H9 (cell line): ENCODE data around the gene PIEZO2. TPM values are rescaled to one million over a fixed set of nuclear protein-coding genes. Genes with fewer than 3 reads are reported as not detected.

Experiments used
- DNase-seq: peaks from one replicate; pipeline ENCODE4 v3.0.0-alpha.2; 2017
- H2AFZ ChIP-seq: one replicate; pipeline ENCODE4 v1.6.1; 2013; ENCODE audit warnings: mild to moderate bottlenecking, low read length, control low read depth, moderate library complexity
- H2AK5ac ChIP-seq: 2 replicates; pipeline ENCODE4 v1.6.1; 2013; ENCODE audit warnings: low read length, control low read depth, mixed read lengths; ENCODE audit not compliant: insufficient read length
- H2BK120ac ChIP-seq: one replicate; pipeline ENCODE4 v1.6.1; 2013; ENCODE audit warnings: low read depth, mild to moderate bottlenecking, low read length, control low read depth, inconsistent platforms; ENCODE audit not compliant: poor library complexity, severe bottlenecking
- H2BK12ac ChIP-seq: 2 replicates; pipeline ENCODE4 v1.6.1; 2013; ENCODE audit warnings: low read length, control low read depth, mixed read lengths, low read depth; ENCODE audit not compliant: insufficient read length
- H2BK15ac ChIP-seq: 2 replicates; pipeline ENCODE4 v1.6.1; 2013; ENCODE audit warnings: low read depth, low read length, control low read depth
- H2BK20ac ChIP-seq: one replicate; pipeline ENCODE4 v1.6.1; 2013; ENCODE audit warnings: low read depth, mild to moderate bottlenecking, low read length, control low read depth, inconsistent platforms; ENCODE audit not compliant: poor library complexity, severe bottlenecking
- H2BK5ac ChIP-seq: 2 replicates; pipeline ENCODE4 v1.6.1; 2013; ENCODE audit warnings: low read length, control low read depth, mixed read lengths; ENCODE audit not compliant: insufficient read length
- H3K14ac ChIP-seq: 2 replicates; pipeline ENCODE4 v1.6.1; 2013; ENCODE audit warnings: low read length, control low read depth; ENCODE audit not compliant: insufficient read depth
- H3K18ac ChIP-seq: 2 replicates; pipeline ENCODE4 v1.6.1; 2013; ENCODE audit warnings: low read depth, mild to moderate bottlenecking, mixed read lengths, low read length, control low read depth; ENCODE audit not compliant: insufficient read length
- H3K23ac ChIP-seq: 2 replicates; pipeline ENCODE4 v1.6.1; 2013; ENCODE audit warnings: low read length, control low read depth, mixed read lengths, low read depth; ENCODE audit not compliant: insufficient read length
- H3K23me2 ChIP-seq: 2 replicates; pipeline ENCODE4 v1.6.1; 2013; ENCODE audit warnings: low read depth, mild to moderate bottlenecking, mixed read lengths, low read length, control low read depth; ENCODE audit not compliant: insufficient read length, poor library complexity, severe bottlenecking
- H3K27ac ChIP-seq: 2 replicates; pipeline ENCODE4 v1.5.1; 2013; ENCODE audit warnings: low read length, control low read depth, mixed read lengths, low read depth; ENCODE audit not compliant: insufficient read length
- H3K27me3 ChIP-seq: 2 replicates; pipeline ENCODE4 v1.6.1; 2013; ENCODE audit warnings: low read length, control low read depth, inconsistent platforms; ENCODE audit not compliant: insufficient read depth
- H3K4ac ChIP-seq: 2 replicates; pipeline ENCODE4 v1.6.1; 2013; ENCODE audit warnings: low read depth, mild to moderate bottlenecking, control low read depth, inconsistent platforms, low read length, moderate library complexity
- H3K4me1 ChIP-seq: 2 replicates; pipeline ENCODE4 v1.6.1; 2013; ENCODE audit warnings: low read length, control low read depth, inconsistent platforms; ENCODE audit not compliant: insufficient read depth
- H3K4me2 ChIP-seq: 2 replicates; pipeline ENCODE4 v1.6.1; 2013; ENCODE audit warnings: low read length, control low read depth, mixed read lengths; ENCODE audit not compliant: insufficient read length, insufficient read depth
- H3K56ac ChIP-seq: 2 replicates; pipeline ENCODE4 v1.6.1; 2013; ENCODE audit warnings: low read depth, mild to moderate bottlenecking, mixed read lengths, low read length, control low read depth; ENCODE audit not compliant: insufficient read length
- H3K79me1 ChIP-seq: 2 replicates; pipeline ENCODE4 v1.6.1; 2013; ENCODE audit warnings: low read depth, mild to moderate bottlenecking, moderate library complexity, low read length, control low read depth, inconsistent platforms; ENCODE audit not compliant: insufficient read depth, poor library complexity, severe bottlenecking
- H3K79me2 ChIP-seq: 2 replicates; pipeline ENCODE4 v1.6.1; 2013; ENCODE audit warnings: low read length, control low read depth, inconsistent platforms; ENCODE audit not compliant: insufficient read depth
- H3K9ac ChIP-seq: 2 replicates; pipeline ENCODE4 v1.6.1; 2013; ENCODE audit warnings: low read length, control low read depth, mixed read lengths; ENCODE audit not compliant: insufficient read length; ENCODE audit errors: extremely low read depth
- H3K9me3 ChIP-seq: one replicate; pipeline ENCODE4 v1.6.1; 2013; ENCODE audit warnings: low read depth, low read length, inconsistent platforms; ENCODE audit not compliant: control insufficient read depth
- H3T11ph ChIP-seq: one replicate; pipeline ENCODE4 v1.6.1; 2013; ENCODE audit warnings: mild to moderate bottlenecking, low read length, control low read depth, inconsistent platforms
- H4K20me1 ChIP-seq: one replicate; pipeline ENCODE4 v1.6.1; 2013; ENCODE audit not compliant: control insufficient read depth, insufficient read length, insufficient read depth
- H4K5ac ChIP-seq: 2 replicates; pipeline ENCODE4 v1.6.1; 2013; ENCODE audit warnings: low read depth, mild to moderate bottlenecking, mixed read lengths, low read length, control low read depth; ENCODE audit not compliant: insufficient read length
- H4K8ac ChIP-seq: replicated peaks from 2 replicates; pipeline ENCODE4 v1.6.1; 2013; ENCODE audit warnings: low read length, control low read depth, mixed read lengths, low read depth; ENCODE audit not compliant: insufficient read length
- H4K91ac ChIP-seq: 2 replicates; pipeline ENCODE4 v1.6.1; 2013; ENCODE audit warnings: low read depth, mild to moderate bottlenecking, moderate library complexity, mixed read lengths, low read length, control low read depth; ENCODE audit not compliant: insufficient read length
- H3K27ac Mint-ChIP-seq, 3 experiments: 2 replicates in 2 of 3; 3 replicates in 1 of 3; pipeline ENCODE4 v1.8.0; 2020 to 2021; ENCODE audit warnings: mixed read lengths in 3 of 3, mild to moderate bottlenecking in 1 of 3, moderate library complexity in 1 of 3
- H3K27me3 Mint-ChIP-seq: 2 replicates; pipeline ENCODE4 v1.8.0; 2021; ENCODE audit warnings: low read depth, mild to moderate bottlenecking, moderate library complexity, mixed read lengths
- H3K36me3 Mint-ChIP-seq, 3 experiments: 2 replicates in 2 of 3; 3 replicates in 1 of 3; pipeline ENCODE4 v1.8.0; 2020 to 2021; ENCODE audit warnings: low read depth in 3 of 3, mixed read lengths in 3 of 3; ENCODE audit not compliant: insufficient read depth in 1 of 3
- H3K4me1 Mint-ChIP-seq, 2 experiments: 2 replicates each; pipeline ENCODE4 v1.8.0; 2020; ENCODE audit warnings: mixed read lengths in 2 of 2
- H3K4me3 Mint-ChIP-seq, 2 experiments: 2 replicates in 1 of 2; 3 replicates in 1 of 2; pipeline ENCODE4 v1.8.0; 2020 to 2021; ENCODE audit warnings: mild to moderate bottlenecking in 2 of 2, mixed read lengths in 2 of 2, moderate library complexity in 1 of 2
- H3K9me3 Mint-ChIP-seq, 2 experiments: 2 replicates in 1 of 2; 3 replicates in 1 of 2; pipeline ENCODE4 v1.8.0; 2020; ENCODE audit warnings: mild to moderate bottlenecking in 2 of 2, mixed read lengths in 2 of 2, moderate library complexity in 1 of 2
- WGBS: extraction: QIAGEN DNeasy Blood & Tissue Kit; methylation state at CpG from one replicate; pipeline ENCODE4 v1.1.7; 2013; ENCODE audit warnings: missing lambda C conversion rate, low lambda C conversion rate, mixed read lengths; ENCODE audit not compliant: insufficient read length; ENCODE audit errors: extremely low coverage; 5-methylcytosine and 5-hydroxymethylcytosine counted together
- total RNA-seq: library from RNA; stranded (reverse); gene quantifications from 2 replicates; pipeline ENCODE4 v1.2.1, GENCODE V29; 2021
- TF ChIP-seq, protein P1 (sequence below): fragments of 200-600 bp; sonication (generic); conservative IDR thresholded peaks from 3 replicates; pipeline ENCODE4 v1.8.0; 2021; ENCODE audit warnings: antibody characterized with exemption, mild to moderate bottlenecking

The PIEZO2 gene
- total RNA-seq, 1 experiment from 2014 or later, result 3.9 TPM

GRCh38 chr18:11070593-11070992, 78.8 kb downstream of the PIEZO2 start:
- Histone ChIP-seq H2BK20ac (no peak overlapping the region), H3K4me1 (no peaks in the 10 kb centered on the region; the same call in 1 of the 2 replicates), H2AFZ (no peak overlapping the region), H3T11ph (no peak overlapping the region), H2BK5ac (no peak overlapping the region), H3K23ac (no peak overlapping the region), H3K27me3 (no peaks in the 10 kb centered on the region), H3K56ac (no peak overlapping the region), H3K9ac (no peak overlapping the region), H3K79me1 (no peaks in the 10 kb centered on the region), H2BK15ac (no peak overlapping the region), H2BK120ac (no peak overlapping the region), H3K14ac (no peak overlapping the region), H4K20me1 (no peaks in the 10 kb centered on the region), H3K4me2 (no peak overlapping the region), H3K9me3 (no peaks in the 10 kb centered on the region), H3K18ac (no peak overlapping the region), H3K4ac (no peak overlapping the region), H2BK12ac (no peak overlapping the region), H3K79me2 (no peaks in the 10 kb centered on the region), H3K23me2 (no peaks in the 10 kb centered on the region), H4K91ac (no peak overlapping the region), H4K8ac (no peak overlapping the region), H4K5ac (no peak overlapping the region), H2AK5ac (no peak overlapping the region), H3K27ac (no peak overlapping the region)
- H3K27me3 Mint-ChIP-seq, result no peaks in the 10 kb centered on the region; the same call in 1 of the 2 replicates
- TF ChIP-seq, protein P1, sequence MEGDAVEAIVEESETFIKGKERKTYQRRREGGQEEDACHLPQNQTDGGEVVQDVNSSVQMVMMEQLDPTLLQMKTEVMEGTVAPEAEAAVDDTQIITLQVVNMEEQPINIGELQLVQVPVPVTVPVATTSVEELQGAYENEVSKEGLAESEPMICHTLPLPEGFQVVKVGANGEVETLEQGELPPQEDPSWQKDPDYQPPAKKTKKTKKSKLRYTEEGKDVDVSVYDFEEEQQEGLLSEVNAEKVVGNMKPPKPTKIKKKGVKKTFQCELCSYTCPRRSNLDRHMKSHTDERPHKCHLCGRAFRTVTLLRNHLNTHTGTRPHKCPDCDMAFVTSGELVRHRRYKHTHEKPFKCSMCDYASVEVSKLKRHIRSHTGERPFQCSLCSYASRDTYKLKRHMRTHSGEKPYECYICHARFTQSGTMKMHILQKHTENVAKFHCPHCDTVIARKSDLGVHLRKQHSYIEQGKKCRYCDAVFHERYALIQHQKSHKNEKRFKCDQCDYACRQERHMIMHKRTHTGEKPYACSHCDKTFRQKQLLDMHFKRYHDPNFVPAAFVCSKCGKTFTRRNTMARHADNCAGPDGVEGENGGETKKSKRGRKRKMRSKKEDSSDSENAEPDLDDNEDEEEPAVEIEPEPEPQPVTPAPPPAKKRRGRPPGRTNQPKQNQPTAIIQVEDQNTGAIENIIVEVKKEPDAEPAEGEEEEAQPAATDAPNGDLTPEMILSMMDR, result no peak
- peaks cover 6 to 7% of the 10 kb centered on the region in 2 experiments for H3K4me1 Mint-ChIP-seq
- no peak overlapping the region for H3K27ac Mint-ChIP-seq
- no peak overlapping the region for H3K4me3 Mint-ChIP-seq
- peaks cover 0 to 4% (median 1%) of the 10 kb centered on the region in 3 experiments; a peak in 4 of 7 replicates for H3K36me3 Mint-ChIP-seq
- WGBS, result no CpG with 5 or more reads among the region's 11 CpGs
- no peak for DNase-seq
- H3K9me3 Mint-ChIP-seq, result peaks cover 0 to 11% of the 10 kb centered on the region in 2 experiments; a peak in 3 of 5 replicates
